HL-60 (cell line): ENCODE data around the gene TALDO1.

Experiments used
- DNase-seq, 2 experiments: peaks; one replicate each; pipeline ENCODE4 v3.0.0-alpha.2; 2010 to 2020; ENCODE audit warnings: low read depth in 1 of 2, low spot score in 1 of 2
- H3K27ac ChIP-seq: fragments of 250-450 bp; sonication (Bioruptor Pico); replicated peaks from 2 replicates; pipeline ENCODE4 v1.5.1; 2020; ENCODE audit warnings: mild to moderate bottlenecking, moderate library complexity
- H3K27me3 ChIP-seq: fragments of 250-450 bp; sonication (Bioruptor Pico); 2 replicates; pipeline ENCODE4 v1.5.1; 2021; ENCODE audit warnings: mild to moderate bottlenecking, moderate library complexity; ENCODE audit not compliant: insufficient read depth, poor library complexity, severe bottlenecking
- H3K4me3 ChIP-seq: replicated peaks from 2 replicates; pipeline ENCODE4 v1.5.1; 2011; ENCODE audit warnings: mild to moderate bottlenecking, control low read depth, low read length; ENCODE audit not compliant: insufficient read depth
- CTCF ChIP-seq: IDR thresholded peaks from one replicate; pipeline ENCODE4 v1.5.1; 2011; ENCODE audit warnings: low read length, control low read depth, inconsistent platforms; ENCODE audit not compliant: insufficient read depth
- GABPA ChIP-seq: IDR thresholded peaks from 2 replicates; pipeline ENCODE4 v1.6.1; 2012; ENCODE audit warnings: low read depth
- POLR2AphosphoS5 ChIP-seq: IDR thresholded peaks from 2 replicates; pipeline ENCODE4 v1.6.1; 2012; ENCODE audit warnings: low read depth
- REST ChIP-seq: IDR thresholded peaks from 2 replicates; pipeline ENCODE4 v1.6.1; 2012; ENCODE audit warnings: low read depth; ENCODE audit not compliant: insufficient replicate concordance
- SPI1 ChIP-seq: IDR thresholded peaks from 2 replicates; pipeline ENCODE4 v1.6.1; 2012; ENCODE audit warnings: low read depth, mild to moderate bottlenecking, borderline replicate concordance

Gene TALDO1

GRCh38 chr11:765025-765801 lies 17.9 kb downstream of the TALDO1 start:
- Histone ChIP-seq H3K27ac (0 out of 2 replicates have a peak overlapping the region, but pooled peaks have one; percentile 4), H3K27me3 (no peaks in the 10 kb centered on the region), H3K4me3 (no peak overlapping the region)
- TF ChIP-seq POLR2AphosphoS5 (peak; percentile 94), REST (no peak), CTCF (peak; percentile 29)
- DNase-seq, result peak; percentile 70 to 81

GRCh38 chr11:765802-766091 lies 18.5 kb downstream of the TALDO1 start:
- H3K27ac ChIP-seq, result no peak overlapping the region
- H3K4me3 ChIP-seq, result no peak overlapping the region
- no peak for DNase-seq
- TF ChIP-seq SPI1 (no peak), CTCF (no peak), REST (no peak), POLR2AphosphoS5 (no peak), GABPA (no peak)
- H3K27me3 ChIP-seq, result no peaks in the 10 kb centered on the region

GRCh38 chr11:766106-766935 lies 19.1 kb downstream of the TALDO1 start:
- H3K27ac ChIP-seq, result no peak overlapping the region
- no peak for DNase-seq
- no peaks in the 10 kb centered on the region for H3K27me3 ChIP-seq
- TF ChIP-seq CTCF (no peak), REST (no peak), POLR2AphosphoS5 (no peak), GABPA (no peak), SPI1 (no peak)
- H3K4me3 ChIP-seq, result no peak overlapping the region
